Measurements from ENCODE around the gene USF2.
A peak's percentile ranks its signal among the peaks of the same experiment; 100 is the strongest.

Gene USF2

GRCh38 chr19:35267353-35267817, 1.4 kb upstream of the USF2 start:
- Mint-ChIP-seq H3K36me3 (ENCODE audit: low read depth) (peaks cover 24% of the 10 kb centered on the region), H3K4me1 (peaks cover 40% of the 10 kb centered on the region), H3K27ac (peak overlapping the region; percentile 97), H3K27me3 (no peaks in the 10 kb centered on the region), H3K9me3 (no peaks in the 10 kb centered on the region), H3K4me3 (peak overlapping the region; percentile 93)
- DNase-seq (peak; percentile 49), ATAC-seq (no peak)

GRCh38 chr19:35267818-35268535, 785 bp upstream of the USF2 start:
- ATAC-seq (peak; percentile 48), DNase-seq (peak; percentile 82)
- Mint-ChIP-seq H3K27ac (peak overlapping the region; percentile 97), H3K36me3 (ENCODE audit: low read depth) (peaks cover 24% of the 10 kb centered on the region), H3K4me1 (peaks cover 41% of the 10 kb centered on the region), H3K27me3 (no peaks in the 10 kb centered on the region), H3K9me3 (no peaks in the 10 kb centered on the region), H3K4me3 (peak overlapping the region; percentile 93)

GRCh38 chr19:35269438-35270117, 816 bp downstream of the USF2 start:
- Mint-ChIP-seq H3K4me1 (peaks cover 36% of the 10 kb centered on the region), H3K4me3 (peak overlapping the region; percentile 70), H3K36me3 (ENCODE audit: low read depth) (peaks cover 31% of the 10 kb centered on the region), H3K9me3 (no peaks in the 10 kb centered on the region), H3K27me3 (no peaks in the 10 kb centered on the region), H3K27ac (no peak overlapping the region)
- DNase-seq (peak; percentile 83), ATAC-seq (peak; percentile 63)

- H3K27me3 Mint-ChIP-seq, result no peaks in the 10 kb centered on the region
- peak overlapping the region; percentile 32 for H3K4me3 Mint-ChIP-seq
- DNase-seq (no peak), ATAC-seq (no peak)
- peaks cover 32% of the 10 kb centered on the region for H3K4me1 Mint-ChIP-seq
- no peaks in the 10 kb centered on the region for H3K9me3 Mint-ChIP-seq
- peaks cover 32% of the 10 kb centered on the region for H3K36me3 Mint-ChIP-seq (ENCODE audit: low read depth)
- no peak overlapping the region for H3K27ac Mint-ChIP-seq
Measured at GRCh38 chr19:35270381-35270811, 1.6 kb downstream of the USF2 start.

- peaks cover 20% of the 10 kb centered on the region for H3K4me1 Mint-ChIP-seq
- H3K36me3 Mint-ChIP-seq (ENCODE audit: low read depth), result peaks cover 30% of the 10 kb centered on the region
- H3K9me3 Mint-ChIP-seq, result no peaks in the 10 kb centered on the region
- ATAC-seq (no peak), DNase-seq (no peak)
- H3K27me3 Mint-ChIP-seq, result no peaks in the 10 kb centered on the region
- no peak overlapping the region for H3K4me3 Mint-ChIP-seq
- no peak overlapping the region for H3K27ac Mint-ChIP-seq
Measured at GRCh38 chr19:35271546-35271945, 2.8 kb downstream of the USF2 start.

GRCh38 chr19:35272122-35272719, 3.5 kb downstream of the USF2 start:
- ATAC-seq (no peak), DNase-seq (no peak)
- Mint-ChIP-seq H3K27ac (peak overlapping the region; percentile 3), H3K4me1 (peaks cover 18% of the 10 kb centered on the region), H3K4me3 (no peak overlapping the region), H3K27me3 (no peaks in the 10 kb centered on the region), H3K9me3 (no peaks in the 10 kb centered on the region), H3K36me3 (ENCODE audit: low read depth) (peaks cover 30% of the 10 kb centered on the region)

GRCh38 chr19:35272954-35273649, 4.3 kb downstream of the USF2 start:
- ATAC-seq (no peak), DNase-seq (no peak)
- no peaks in the 10 kb centered on the region for H3K27me3 Mint-ChIP-seq
- H3K4me1 Mint-ChIP-seq, result peaks cover 16% of the 10 kb centered on the region
- no peaks in the 10 kb centered on the region for H3K9me3 Mint-ChIP-seq
- peak overlapping the region; percentile 2 for H3K27ac Mint-ChIP-seq
- peaks cover 30% of the 10 kb centered on the region for H3K36me3 Mint-ChIP-seq (ENCODE audit: low read depth)
- H3K4me3 Mint-ChIP-seq, result no peak overlapping the region

GRCh38 chr19:35273686-35274259, 5.0 kb downstream of the USF2 start:
- peaks cover 30% of the 10 kb centered on the region for H3K36me3 Mint-ChIP-seq (ENCODE audit: low read depth)
- H3K27me3 Mint-ChIP-seq, result no peaks in the 10 kb centered on the region
- H3K27ac Mint-ChIP-seq, result no peak overlapping the region
- no peak overlapping the region for H3K4me3 Mint-ChIP-seq
- H3K4me1 Mint-ChIP-seq, result peaks cover 16% of the 10 kb centered on the region
- no peaks in the 10 kb centered on the region for H3K9me3 Mint-ChIP-seq
- no peak for ATAC-seq
- no peak for DNase-seq

- H3K9me3 Mint-ChIP-seq, result no peaks in the 10 kb centered on the region
- DNase-seq, result no peak
- no peak overlapping the region for H3K4me3 Mint-ChIP-seq
- H3K36me3 Mint-ChIP-seq (ENCODE audit: low read depth), result peaks cover 30% of the 10 kb centered on the region
- ATAC-seq, result no peak
- peaks cover 16% of the 10 kb centered on the region for H3K4me1 Mint-ChIP-seq
- H3K27ac Mint-ChIP-seq, result no peak overlapping the region
- no peaks in the 10 kb centered on the region for H3K27me3 Mint-ChIP-seq
Measured at GRCh38 chr19:35274323-35274722, 5.6 kb downstream of the USF2 start.

- H3K4me1 Mint-ChIP-seq, result peaks cover 10% of the 10 kb centered on the region
- no peaks in the 10 kb centered on the region for H3K9me3 Mint-ChIP-seq
- peaks cover 21% of the 10 kb centered on the region for H3K36me3 Mint-ChIP-seq (ENCODE audit: low read depth)
- no peak overlapping the region for H3K4me3 Mint-ChIP-seq
- H3K27ac Mint-ChIP-seq, result no peak overlapping the region
- no peak for DNase-seq
- peaks cover under 1% of the 10 kb centered on the region for H3K27me3 Mint-ChIP-seq
- ATAC-seq, result no peak
Measured at GRCh38 chr19:35276706-35277281, 8.0 kb downstream of the USF2 start.

GRCh38 chr19:35278578-35279284, 10.0 kb downstream of the USF2 start:
- Mint-ChIP-seq H3K27ac (no peak overlapping the region), H3K36me3 (ENCODE audit: low read depth) (peaks cover 12% of the 10 kb centered on the region), H3K27me3 (peaks cover 15% of the 10 kb centered on the region), H3K4me1 (peaks cover 7% of the 10 kb centered on the region), H3K9me3 (no peaks in the 10 kb centered on the region), H3K4me3 (no peak overlapping the region)
- ATAC-seq, result no peak
- DNase-seq, result no peak

- Mint-ChIP-seq H3K4me1 (peaks cover 7% of the 10 kb centered on the region), H3K27me3 (peaks cover 18% of the 10 kb centered on the region), H3K27ac (no peak overlapping the region), H3K4me3 (no peak overlapping the region), H3K9me3 (no peaks in the 10 kb centered on the region), H3K36me3 (ENCODE audit: low read depth) (peaks cover 7% of the 10 kb centered on the region)
- DNase-seq (no peak), ATAC-seq (no peak)
Measured at GRCh38 chr19:35279374-35279773, 10.6 kb downstream of the USF2 start.

GRCh38 chr19:35279985-35280821, 11.4 kb downstream of the USF2 start:
- ATAC-seq, result no peak
- Mint-ChIP-seq H3K9me3 (no peaks in the 10 kb centered on the region), H3K4me1 (peaks cover 7% of the 10 kb centered on the region), H3K27ac (no peak overlapping the region), H3K36me3 (ENCODE audit: low read depth) (peaks cover 6% of the 10 kb centered on the region), H3K4me3 (no peak overlapping the region), H3K27me3 (peaks cover 22% of the 10 kb centered on the region)
- DNase-seq, result no peak
